Activated CD4-positive, alpha-beta T cell treated with anti-CD3 and anti-CD28 coated beads, Interleukin-2, amount 50 U/mL, for 24 hours (primary cell): ENCODE results near the gene GTF2IRD1.
"Not testable (repeated sequence)": the region's sequence is repeated elsewhere in the genome, so short reads cannot be mapped to it uniquely, and the experiment has no call there.

ENCODE experiments used
- DNase-seq, 2 donors: peaks; one replicate each; pipeline ENCODE4 v3.0.0-alpha.2; 2020; ENCODE audit warnings: low read depth in 1 of 2, low spot score in 1 of 2

GTF2IRD1 gene

GRCh38 chr7:74453322-74454011 is at the start of gene GTF2IRD1:
Gene GTF2IRD1, plus strand, starts transcription at chr7:74453906. Its CDS starts 54,175 bp downstream, at chr7:74508081.
- no peak for DNase-seq

- no peak for DNase-seq
These were observed 49.4 kb upstream of the GTF2IRD1 start for GRCh38 chr7:74404388-74404700.

GRCh38 chr7:74404741-74405140 is 49.0 kb upstream of the GTF2IRD1 start:
- no peak for DNase-seq

- DNase-seq = no peak
These were observed 48.4 kb upstream of the GTF2IRD1 start for GRCh38 chr7:74405191-74405898.

- DNase-seq = no peak
These were observed 47.7 kb upstream of the GTF2IRD1 start for GRCh38 chr7:74405899-74406512.

GRCh38 chr7:74407958-74408357 is 45.7 kb upstream of the GTF2IRD1 start:
- no peak for DNase-seq

GRCh38 chr7:74409571-74409970 is 44.1 kb upstream of the GTF2IRD1 start:
- DNase-seq = no peak

GRCh38 chr7:74410772-74411171 is 42.9 kb upstream of the GTF2IRD1 start:
- no peak for DNase-seq

GRCh38 chr7:74411571-74411970 is 42.1 kb upstream of the GTF2IRD1 start:
- DNase-seq = not testable (repeated sequence)

- DNase-seq = no peak
These were observed 41.6 kb upstream of the GTF2IRD1 start for GRCh38 chr7:74412056-74412455.

- DNase-seq = no peak
These were observed 41.1 kb upstream of the GTF2IRD1 start for GRCh38 chr7:74412603-74413002.

- DNase-seq = not testable (repeated sequence)
These were observed 38.9 kb upstream of the GTF2IRD1 start for GRCh38 chr7:74414595-74415333.

- peak; percentile 32 to 51 for DNase-seq
These were observed 36.2 kb upstream of the GTF2IRD1 start for GRCh38 chr7:74417419-74417971.

GRCh38 chr7:74418076-74418475 is 35.6 kb upstream of the GTF2IRD1 start:
- no peak for DNase-seq

GRCh38 chr7:74418538-74418937 is 35.2 kb upstream of the GTF2IRD1 start:
- no peak for DNase-seq

- not testable (repeated sequence) for DNase-seq
These were observed 34.5 kb upstream of the GTF2IRD1 start for GRCh38 chr7:74419232-74419631.

- DNase-seq = no peak
These were observed 33.7 kb upstream of the GTF2IRD1 start for GRCh38 chr7:74420006-74420405.

- DNase-seq = no peak
These were observed 29.3 kb upstream of the GTF2IRD1 start for GRCh38 chr7:74424291-74424880.

- no peak for DNase-seq
These were observed 25.7 kb upstream of the GTF2IRD1 start for GRCh38 chr7:74428023-74428422.

- no peak for DNase-seq
These were observed 24.5 kb upstream of the GTF2IRD1 start for GRCh38 chr7:74429153-74429747.

- not testable (repeated sequence) for DNase-seq
These were observed 23.3 kb upstream of the GTF2IRD1 start for GRCh38 chr7:74430409-74430808.
